Measurements from ENCODE around the gene KLC4.
A peak's percentile ranks its signal among the peaks of the same experiment; 100 is the strongest.

The KLC4 gene

GRCh38 chr6:43059168-43060033, at the start of gene KLC4, which contains the start of gene MRPL2:
KLC4 (plus strand) TSS chr6:43059631; CDS start chr6:43061336, 1,705 bp downstream.
MRPL2 (minus strand) TSS chr6:43059434; CDS start chr6:43059381, 53 bp downstream.
- DNase-seq, result peak; percentile 98 to 99

- DNase-seq, result no peak
Measured at GRCh38 chr6:43011207-43011606, 48.2 kb upstream of the KLC4 start.

GRCh38 chr6:43012364-43012763, 47.1 kb upstream of the KLC4 start:
- DNase-seq, result no peak

GRCh38 chr6:43013097-43013842, 46.2 kb upstream of the KLC4 start:
- DNase-seq, result peak in 1 of 2 donors; percentile 15

- peak; percentile 99 to 100 for DNase-seq
Measured at GRCh38 chr6:43013843-43014433, 45.5 kb upstream of the KLC4 start, which contains the start of the genes KLHDC3 and MEA1. KLHDC3 (plus strand) TSS chr6:43014249; CDS start chr6:43017193, 2,944 bp downstream. MEA1 (minus strand) TSS chr6:43013946; CDS start chr6:43013813, 133 bp downstream.

- DNase-seq, result peak in 1 of 2 donors; percentile 4
Measured at GRCh38 chr6:43014434-43014909, 45.0 kb upstream of the KLC4 start.

- DNase-seq, result peak; percentile 3 to 5
Measured at GRCh38 chr6:43016176-43016942, 43.1 kb upstream of the KLC4 start.

GRCh38 chr6:43016943-43017334, 42.5 kb upstream of the KLC4 start:
- DNase-seq, result no peak

- DNase-seq, result no peak
Measured at GRCh38 chr6:43019152-43019551, 40.3 kb upstream of the KLC4 start.

- peak in 1 of 2 donors; percentile 16 for DNase-seq
Measured at GRCh38 chr6:43020052-43020705, 39.3 kb upstream of the KLC4 start.

GRCh38 chr6:43020847-43021246, 38.6 kb upstream of the KLC4 start:
- no peak for DNase-seq

- peak; percentile 62 for DNase-seq
Measured at GRCh38 chr6:43021270-43022047, 38.0 kb upstream of the KLC4 start, which contains the start of gene RRP36. RRP36 (plus strand) TSS chr6:43021623; CDS start chr6:43021655, 32 bp downstream.

- DNase-seq, result no peak
Measured at GRCh38 chr6:43024436-43024835, 35.0 kb upstream of the KLC4 start.

- no peak for DNase-seq
Measured at GRCh38 chr6:43026365-43026764, 33.1 kb upstream of the KLC4 start.

GRCh38 chr6:43029120-43029519, 30.3 kb upstream of the KLC4 start:
- DNase-seq, result no peak

- no peak for DNase-seq
Measured at GRCh38 chr6:43032326-43032725, 27.1 kb upstream of the KLC4 start.

GRCh38 chr6:43033496-43034189, 25.8 kb upstream of the KLC4 start:
- peak; percentile 43 to 63 for DNase-seq

GRCh38 chr6:43034190-43034525, 25.3 kb upstream of the KLC4 start:
- no peak for DNase-seq

- DNase-seq, result no peak
Measured at GRCh38 chr6:43035495-43036194, 23.8 kb upstream of the KLC4 start.

- DNase-seq, result no peak
Measured at GRCh38 chr6:43036712-43037111, 22.7 kb upstream of the KLC4 start.
